Loucy (cell line): ENCODE results near the gene HIVEP2.

ENCODE experiments used
- H2AFZ ChIP-seq: fragments of 200-600 bp; sonication (generic); 2 replicates; pipeline ENCODE4 v1.6.0; 2016; ENCODE audit warnings: antibody characterized with exemption, mild to moderate bottlenecking, low read length, moderate library complexity
- H3F3A ChIP-seq: fragments of 200-600 bp; 2 replicates; pipeline ENCODE4 v1.6.0; 2016; ENCODE audit warnings: antibody characterized with exemption, low read depth, mild to moderate bottlenecking
- H3K27me3 ChIP-seq: fragments of 200-600 bp; sonication (generic); 2 replicates; pipeline ENCODE4 v1.6.1; 2014; ENCODE audit warnings: low read length, mild to moderate bottlenecking; ENCODE audit not compliant: insufficient read depth, poor library complexity, severe bottlenecking
- H3K36me3 ChIP-seq: fragments of 200-600 bp; sonication (generic); 2 replicates; pipeline ENCODE4 v1.6.1; 2016; ENCODE audit warnings: low read length; ENCODE audit not compliant: insufficient read depth
- H3K4me1 ChIP-seq: fragments of 200-600 bp; sonication (generic); 2 replicates; pipeline ENCODE4 v1.5.1; 2014; ENCODE audit warnings: low read length, mild to moderate bottlenecking; ENCODE audit not compliant: insufficient read depth, poor library complexity, severe bottlenecking
- H3K4me2 ChIP-seq: fragments of 200-600 bp; sonication (generic); 2 replicates; pipeline ENCODE4 v1.6.0; 2014; ENCODE audit warnings: antibody characterized with exemption, low read length, low read depth, mild to moderate bottlenecking; ENCODE audit not compliant: poor library complexity, severe bottlenecking
- H3K4me3 ChIP-seq: fragments of 200-600 bp; sonication (generic); 2 replicates; pipeline ENCODE4 v1.5.1; 2014; ENCODE audit warnings: low read length, mild to moderate bottlenecking, mixed read lengths; ENCODE audit not compliant: poor library complexity, severe bottlenecking
- H3K79me2 ChIP-seq: fragments of 200-600 bp; sonication (generic); 2 replicates; pipeline ENCODE4 v1.6.1; 2014; ENCODE audit warnings: low read length; ENCODE audit not compliant: insufficient read depth
- H3K9ac ChIP-seq: fragments of 200-600 bp; sonication (generic); 2 replicates; pipeline ENCODE4 v1.6.0; 2014; ENCODE audit warnings: mild to moderate bottlenecking, low read depth, low read length, moderate library complexity; ENCODE audit not compliant: poor library complexity, severe bottlenecking
- H3K9me2 ChIP-seq: fragments of 200-600 bp; sonication (generic); replicated peaks from 2 replicates; pipeline ENCODE4 v1.6.1; 2016; ENCODE audit warnings: low read depth, low read length, mixed read lengths
- H3K9me3 ChIP-seq: fragments of 200-600 bp; sonication (generic); 2 replicates; pipeline ENCODE4 v1.6.1; 2014; ENCODE audit warnings: mild to moderate bottlenecking, antibody characterized with exemption, low read length, low read depth; ENCODE audit not compliant: insufficient read depth
- H4K20me1 ChIP-seq: fragments of 200-600 bp; sonication (generic); 2 replicates; pipeline ENCODE4 v1.6.0; 2014; ENCODE audit warnings: antibody characterized with exemption, low read length, mild to moderate bottlenecking; ENCODE audit not compliant: insufficient read depth, poor library complexity, severe bottlenecking
- CTCF ChIP-seq: fragments of 200-600 bp; sonication (generic); conservative IDR thresholded peaks from 2 replicates; pipeline ENCODE4 v1.5.1; 2014; ENCODE audit warnings: mild to moderate bottlenecking, antibody characterized with exemption, low read length
- EZH2phosphoT487 ChIP-seq: fragments of 200-600 bp; IDR thresholded peaks from 2 replicates; pipeline ENCODE4 v1.6.1; 2018; ENCODE audit warnings: antibody characterized with exemption, mild to moderate bottlenecking, moderate library complexity, borderline replicate concordance

The HIVEP2 gene

GRCh38 chr6:142914369-142914768 is 30.6 kb downstream of the HIVEP2 start:
- Histone ChIP-seq H3K36me3 (peaks cover 6% of the 10 kb centered on the region), H3K27me3 (no peaks in the 10 kb centered on the region), H2AFZ (no peak overlapping the region), H3K4me2 (no peak overlapping the region), H3K79me2 (peaks cover 100% of the 10 kb centered on the region), H3K4me1 (peaks cover 23% of the 10 kb centered on the region), H3K9ac (no peak overlapping the region), H3K9me2 (no peaks in the 10 kb centered on the region), H3F3A (no peaks in the 10 kb centered on the region), H4K20me1 (no peaks in the 10 kb centered on the region), H3K4me3 (no peak overlapping the region), H3K9me3 (no peaks in the 10 kb centered on the region)
- TF ChIP-seq EZH2phosphoT487 (no peak), CTCF (no peak)

GRCh38 chr6:142913511-142914047 is 31.4 kb downstream of the HIVEP2 start:
- Histone ChIP-seq H3K4me2 (peak overlapping the region; percentile 43), H3K4me3 (peak overlapping the region; percentile 20), H3K36me3 (peaks cover 6% of the 10 kb centered on the region), H4K20me1 (no peaks in the 10 kb centered on the region), H3K9ac (no peak overlapping the region), H3K9me3 (no peaks in the 10 kb centered on the region), H3K79me2 (peaks cover 99% of the 10 kb centered on the region), H3K9me2 (no peaks in the 10 kb centered on the region), H3F3A (no peaks in the 10 kb centered on the region), H3K4me1 (peaks cover 19% of the 10 kb centered on the region), H3K27me3 (no peaks in the 10 kb centered on the region), H2AFZ (no peak overlapping the region)
- TF ChIP-seq CTCF (peak; percentile 36), EZH2phosphoT487 (no peak)

- peak overlapping the region; percentile 20 for H3K4me3 ChIP-seq
- H3K9ac ChIP-seq = no peak overlapping the region
- H2AFZ ChIP-seq = no peak overlapping the region
- H3K9me2 ChIP-seq = no peaks in the 10 kb centered on the region
- peak overlapping the region; percentile 43 for H3K4me2 ChIP-seq
- H3K79me2 ChIP-seq = peaks cover 99% of the 10 kb centered on the region
- H3K9me3 ChIP-seq = no peaks in the 10 kb centered on the region
- H3K27me3 ChIP-seq = no peaks in the 10 kb centered on the region
- TF ChIP-seq CTCF (no peak), EZH2phosphoT487 (no peak)
- no peaks in the 10 kb centered on the region for H3F3A ChIP-seq
- H4K20me1 ChIP-seq = no peaks in the 10 kb centered on the region
- H3K36me3 ChIP-seq = peaks cover 6% of the 10 kb centered on the region
- peaks cover 19% of the 10 kb centered on the region for H3K4me1 ChIP-seq
Measured at GRCh38 chr6:142913036-142913510, 31.9 kb downstream of the HIVEP2 start.
